GM19193 (cell line): ENCODE measurements around the gene RANBP3.

Experiments used
- POLR2A ChIP-seq: IDR thresholded peaks from 4 replicates; pipeline ENCODE4 v1.6.1; 2011; ENCODE audit not compliant: insufficient read depth, insufficient read length; ENCODE audit errors: extremely low read depth

Gene RANBP3

GRCh38 chr19:5977785-5978605 is at the start of gene RANBP3:
TSS of gene RANBP3 (minus strand) at chr19:5978140. CDS start at chr19:5978082, 58 bp downstream.
- TF ChIP-seq POLR2A, result peak; percentile 86

GRCh38 chr19:6026390-6027227 is 48.7 kb upstream of the RANBP3 start:
- TF ChIP-seq POLR2A, result no peak

DNA sequence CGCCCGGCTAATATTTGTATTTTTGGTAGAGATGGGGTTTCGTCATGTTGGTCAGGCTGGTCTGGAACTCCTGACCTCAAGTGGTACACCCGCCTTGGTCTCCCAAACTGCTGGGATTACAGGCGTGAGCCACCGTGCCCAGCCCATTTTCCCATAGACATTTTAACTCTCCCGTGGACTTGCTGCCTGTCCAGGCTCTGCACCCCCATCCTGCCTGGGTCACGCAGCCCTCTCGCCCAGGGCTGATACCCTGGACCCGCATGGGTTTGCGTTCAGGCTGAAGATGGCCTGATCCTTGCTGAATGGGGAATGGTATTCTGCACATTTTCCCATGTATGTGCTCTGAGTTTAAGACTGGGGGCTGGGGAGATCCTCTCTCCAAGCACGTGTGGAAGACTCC is 46.0 kb upstream of the RANBP3 start:
- TF ChIP-seq POLR2A, result no peak

GRCh38 chr19:6023085-6023682 is 45.2 kb upstream of the RANBP3 start:
- TF ChIP-seq POLR2A, result no peak

DNA sequence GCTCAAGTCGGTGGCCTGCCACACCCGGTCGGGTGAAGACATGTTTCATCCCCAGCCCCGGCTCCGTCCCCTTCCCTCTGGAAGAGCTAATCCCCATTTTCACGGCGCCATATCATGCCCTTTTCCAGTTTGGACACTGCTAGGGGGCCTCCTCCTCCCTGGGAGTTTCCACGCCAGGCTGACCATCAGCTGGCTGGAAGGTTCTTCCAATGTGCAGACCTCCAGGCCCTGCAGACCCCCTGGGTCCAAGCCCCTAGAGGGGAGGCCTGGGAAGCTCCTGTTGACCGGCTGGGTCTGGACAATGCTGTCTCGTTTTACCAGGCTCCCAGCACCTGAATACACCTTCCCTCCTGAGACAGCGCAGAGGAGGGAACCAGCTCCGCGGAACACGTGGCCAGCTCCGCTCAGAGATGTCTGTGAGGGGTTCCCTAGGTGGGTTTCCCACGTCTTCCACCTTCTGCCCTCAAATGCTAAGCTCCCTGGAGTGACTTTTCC is 44.7 kb upstream of the RANBP3 start:
- no peak for TF ChIP-seq POLR2A

- TF ChIP-seq POLR2A, result no peak
Observed at GRCh38 chr19:6021878-6022569, 44.1 kb upstream of the RANBP3 start.

- no peak for TF ChIP-seq POLR2A
Observed at GRCh38 chr19:6020972-6021805, 43.2 kb upstream of the RANBP3 start.

DNA sequence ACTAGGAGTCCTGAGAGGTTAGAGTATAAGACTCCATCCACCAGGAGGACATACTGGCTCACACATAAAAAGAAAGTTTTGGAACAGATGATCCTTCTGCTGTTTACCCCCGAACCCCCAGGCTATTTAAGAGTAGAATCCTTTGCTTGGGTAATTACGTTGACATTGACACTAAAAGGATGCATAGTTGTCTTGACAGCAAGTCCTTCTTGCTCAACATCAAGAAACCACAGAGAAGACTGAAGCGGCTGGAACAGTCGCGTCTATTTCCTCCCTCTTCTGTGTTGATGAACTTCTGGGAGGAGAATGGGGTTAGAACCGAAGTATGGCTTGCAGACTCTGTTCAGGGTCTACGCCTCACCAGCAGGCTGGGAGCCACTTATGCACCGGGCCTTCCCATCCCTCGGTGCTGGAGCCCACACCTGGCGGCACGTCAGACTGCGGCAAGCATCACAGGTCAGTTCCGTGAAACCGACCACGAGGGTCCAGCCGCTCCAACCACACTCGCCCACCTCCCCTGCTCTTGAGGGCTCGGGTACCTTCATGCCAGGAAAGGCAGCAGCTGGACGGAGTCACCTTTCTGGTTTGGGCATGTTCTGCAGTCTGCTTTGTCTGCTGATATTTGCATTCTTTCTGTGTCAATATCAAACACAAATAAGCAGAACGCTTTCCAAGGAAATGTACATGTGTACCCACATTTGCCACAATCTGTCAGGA is 42.4 kb upstream of the RANBP3 start:
- no peak for TF ChIP-seq POLR2A

GRCh38 chr19:6018786-6019185 is 40.8 kb upstream of the RANBP3 start:
- no peak for TF ChIP-seq POLR2A

DNA sequence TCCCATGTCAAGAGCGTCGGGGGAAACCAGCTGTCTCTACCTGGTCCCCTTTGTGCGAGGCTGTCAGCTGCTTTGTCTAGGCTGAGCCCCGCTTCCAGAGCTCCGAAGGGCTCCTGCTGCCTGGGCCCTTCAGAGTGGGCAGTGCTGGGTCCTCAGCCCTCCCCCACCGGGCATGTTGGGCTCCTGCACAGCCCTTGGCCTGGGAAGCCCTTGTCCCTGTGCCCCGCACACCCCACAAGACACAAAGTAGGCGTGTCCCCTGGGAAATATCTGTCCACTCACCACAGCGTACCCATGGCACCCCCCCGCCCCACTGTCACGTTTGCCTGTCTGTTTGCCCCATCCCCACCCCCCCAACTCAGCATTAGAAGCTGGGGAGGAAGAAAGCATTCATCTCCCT is 39.6 kb upstream of the RANBP3 start:
- TF ChIP-seq POLR2A, result no peak

DNA sequence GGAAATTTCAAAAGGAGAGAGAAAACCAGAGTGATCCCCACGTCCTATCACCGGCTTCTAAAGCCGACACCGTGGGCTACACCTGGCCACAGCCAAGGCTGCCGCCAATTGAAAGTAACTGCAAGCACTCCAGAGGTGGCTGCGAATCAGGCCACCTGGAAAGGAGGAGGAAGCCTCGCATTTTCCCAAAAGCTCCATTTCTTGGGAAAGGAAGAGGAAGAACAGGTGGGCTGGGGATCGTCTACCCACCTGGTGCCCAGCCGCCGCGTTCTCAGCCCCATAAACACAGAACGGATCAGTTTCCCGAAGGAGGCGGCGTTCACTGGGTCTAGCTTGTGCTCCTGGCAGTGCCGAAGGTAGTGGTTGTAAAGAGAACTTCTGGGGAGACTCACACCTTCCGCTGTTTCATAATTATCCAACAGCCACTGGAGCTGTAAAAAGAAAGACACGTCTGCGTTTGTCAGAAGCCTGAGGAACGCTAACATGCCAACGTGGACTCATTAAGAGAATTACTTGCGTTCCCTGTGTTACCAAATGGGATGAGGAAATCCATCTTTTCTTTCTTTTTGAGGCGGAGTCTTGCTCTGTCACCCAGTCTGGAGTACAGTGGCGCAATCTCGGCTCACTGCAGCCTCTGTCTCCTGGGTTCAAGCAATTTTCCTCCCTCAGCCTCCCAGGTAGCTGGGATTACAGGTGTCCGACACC is 38.1 kb upstream of the RANBP3 start:
- no peak for TF ChIP-seq POLR2A

GRCh38 chr19:6014551-6015135 is 36.7 kb upstream of the RANBP3 start:
- TF ChIP-seq POLR2A, result no peak
